Measurements from ENCODE around the gene TERT.

The TERT gene

DNA sequence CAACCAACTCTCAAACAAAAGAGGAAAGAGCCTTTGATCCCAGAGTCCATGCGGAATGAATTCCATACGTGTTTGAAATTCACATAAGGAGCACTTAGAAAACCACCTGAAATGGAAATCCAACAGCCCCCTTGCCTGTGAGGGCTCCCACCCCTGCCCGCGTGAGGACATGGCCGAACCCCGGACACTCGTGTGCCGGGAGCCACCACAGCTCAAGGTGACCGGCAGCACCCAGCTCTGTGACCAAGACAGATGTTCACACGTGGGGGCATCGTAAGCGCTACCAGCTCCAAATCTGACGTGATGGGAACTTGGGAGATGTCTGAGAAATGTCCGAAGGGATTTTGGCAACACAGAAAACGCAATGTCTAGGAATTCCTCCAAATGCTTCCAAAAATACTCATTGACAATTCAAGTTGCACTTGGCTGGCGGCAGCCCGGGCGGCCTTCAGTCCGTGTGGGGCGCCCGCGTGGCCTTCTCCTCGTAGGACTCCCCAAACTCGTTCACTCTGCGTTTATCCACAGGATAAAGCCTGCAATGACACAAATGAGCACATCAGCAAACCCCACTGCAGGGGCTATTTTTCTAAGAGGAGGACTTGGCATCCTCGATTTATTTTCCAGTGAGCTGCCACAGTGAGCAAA is 23.2 kb upstream of the TERT start:
- no peak overlapping the region for H3K4me3 Mint-ChIP-seq
- H3K4me1 Mint-ChIP-seq, result peaks cover 51% of the 10 kb centered on the region
- peaks cover 47% of the 10 kb centered on the region for H3K36me3 Mint-ChIP-seq
- H3K27me3 Mint-ChIP-seq, result no peaks in the 10 kb centered on the region
- DNase-seq, result peak; percentile 15
- no peaks in the 10 kb centered on the region for H3K9me3 Mint-ChIP-seq
- CTCF ChIA-PET, result no interaction called here
- peak overlapping the region; percentile 99 for H3K27ac Mint-ChIP-seq

DNA sequence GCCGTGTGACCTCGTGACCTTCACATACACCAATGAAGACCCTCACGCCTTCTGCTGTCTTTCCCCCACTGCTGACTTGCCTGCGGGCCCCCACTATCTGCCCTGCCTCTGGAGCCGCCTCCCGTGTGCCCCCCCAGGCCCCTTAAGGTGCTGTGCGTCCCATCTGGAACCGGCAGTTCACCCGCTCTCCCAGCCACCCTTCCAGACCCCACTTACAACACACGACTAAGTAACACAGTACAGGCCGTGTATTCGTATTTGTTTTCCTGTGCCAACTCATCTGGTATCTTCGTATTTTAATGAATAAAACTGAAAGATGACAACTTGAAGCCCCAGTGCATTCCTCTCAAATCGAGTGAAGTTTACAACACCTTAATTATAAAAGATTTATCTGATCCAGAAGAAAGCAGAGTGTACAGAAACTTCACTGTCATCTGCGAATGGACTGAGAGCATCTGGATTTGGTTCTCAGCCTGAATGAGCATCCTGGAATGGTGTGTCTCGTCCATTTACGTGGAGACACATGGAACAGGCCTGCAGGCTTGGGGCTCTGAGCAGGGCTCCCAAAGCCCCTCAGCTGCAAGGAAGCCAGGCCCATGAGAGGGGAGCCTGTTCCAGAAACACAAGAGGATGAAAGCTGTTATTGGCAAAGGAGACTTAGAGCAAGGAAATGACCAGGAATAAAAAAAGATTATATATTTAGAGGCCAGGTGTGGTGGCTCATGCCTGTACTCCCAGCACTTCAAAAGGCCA is 21.9 kb upstream of the TERT start:
- Mint-ChIP-seq H3K27me3 (no peaks in the 10 kb centered on the region), H3K4me3 (peak overlapping the region; percentile 70), H3K27ac (peak overlapping the region; percentile 99), H3K36me3 (peaks cover 49% of the 10 kb centered on the region), H3K4me1 (peaks cover 64% of the 10 kb centered on the region), H3K9me3 (peaks cover 3% of the 10 kb centered on the region)
- peak; percentile 16 for DNase-seq
- CTCF ChIA-PET, result interaction anchor here (0.5 to 1.4 kb wide), 5 partner anchors 27 to 382 kb away, joined by 3 to 6 read pairs (median 4); no protein-coding TSS in a partner anchor

- H3K4me3 Mint-ChIP-seq, result peak overlapping the region; percentile 70
- peaks cover 11% of the 10 kb centered on the region for H3K9me3 Mint-ChIP-seq
- H3K27ac Mint-ChIP-seq, result peak overlapping the region; percentile 99
- peak; percentile 87 for DNase-seq
- peaks cover 69% of the 10 kb centered on the region for H3K4me1 Mint-ChIP-seq
- peaks cover 49% of the 10 kb centered on the region for H3K36me3 Mint-ChIP-seq
- CTCF ChIA-PET, result interaction anchor here (0.8 to 1.4 kb wide), 4 partner anchors 28 to 329 kb away, joined by 4 to 6 read pairs (median 5); no protein-coding TSS in a partner anchor
- no peaks in the 10 kb centered on the region for H3K27me3 Mint-ChIP-seq
Observed at GRCh38 chr5:1315709-1316587, 21.1 kb upstream of the TERT start.

DNA sequence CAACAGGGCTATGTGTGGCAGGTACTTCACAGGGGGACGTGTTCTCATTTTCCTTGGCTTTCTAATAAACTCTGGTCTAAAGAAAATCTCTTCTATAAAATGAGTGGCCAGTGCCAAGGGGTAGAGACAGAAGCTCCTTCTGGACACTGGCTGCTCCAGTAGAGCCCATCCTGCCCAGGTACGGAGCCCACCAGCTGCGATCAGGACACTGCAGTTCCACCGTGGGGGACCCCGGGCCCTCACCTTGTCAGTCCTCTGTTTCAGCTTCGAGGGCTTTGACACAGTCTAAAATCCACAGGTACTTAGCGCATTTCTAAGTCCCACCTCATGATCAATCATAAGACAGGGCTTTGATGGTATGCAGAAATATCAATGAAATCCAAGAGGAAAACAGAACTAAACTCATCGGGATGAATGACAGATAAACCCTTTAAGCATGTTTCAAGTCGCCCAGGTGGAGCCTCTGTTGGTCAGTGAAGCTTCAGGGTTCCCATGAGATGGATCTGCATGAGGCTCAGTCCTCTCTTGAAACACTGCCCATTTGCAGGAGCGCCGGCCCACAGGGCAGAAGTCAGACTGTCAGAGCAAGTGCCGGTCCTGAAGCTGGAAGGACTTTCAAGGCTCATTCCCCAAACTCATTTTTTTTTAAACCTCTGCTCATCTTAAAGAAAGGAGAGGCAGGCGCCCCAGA is 20.3 kb upstream of the TERT start:
- Mint-ChIP-seq H3K9me3 (peaks cover 18% of the 10 kb centered on the region), H3K36me3 (peaks cover 49% of the 10 kb centered on the region), H3K4me3 (peak overlapping the region; percentile 70), H3K27ac (peak overlapping the region; percentile 99), H3K4me1 (peaks cover 72% of the 10 kb centered on the region), H3K27me3 (peaks cover 1% of the 10 kb centered on the region)
- DNase-seq, result peak; percentile 13
- CTCF ChIA-PET, result interaction anchor here (1.0 to 1.3 kb wide), 2 partner anchors 29 to 61 kb away, joined by 6 read pairs; no protein-coding TSS in a partner anchor

DNA sequence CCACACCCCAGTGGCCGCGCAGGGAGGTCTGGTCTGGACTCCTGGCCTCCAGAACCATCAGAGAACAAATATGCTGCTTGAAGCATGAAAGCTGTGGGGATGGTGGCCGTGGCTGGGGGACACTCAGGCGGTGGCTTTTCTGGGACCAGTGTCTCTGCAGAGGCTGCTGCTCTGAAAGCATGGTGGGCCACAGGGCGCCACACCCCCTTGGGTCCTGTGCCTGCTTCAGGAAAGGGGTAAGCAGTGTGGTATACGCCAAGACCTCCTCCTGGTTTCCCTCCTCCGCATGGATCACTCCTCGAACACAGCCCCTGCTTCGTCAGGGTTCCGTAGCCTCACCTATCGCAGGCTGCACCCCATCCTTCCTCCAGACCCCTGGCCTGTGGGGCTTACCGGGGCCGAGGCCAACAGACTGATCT is 19.7 kb upstream of the TERT start:
- DNase-seq, result peak; percentile 21
- CTCF ChIA-PET, result no interaction called here
- Mint-ChIP-seq H3K4me3 (no peak overlapping the region), H3K9me3 (peaks cover 22% of the 10 kb centered on the region), H3K4me1 (peaks cover 74% of the 10 kb centered on the region), H3K27me3 (peaks cover 6% of the 10 kb centered on the region), H3K36me3 (peaks cover 48% of the 10 kb centered on the region), H3K27ac (peak overlapping the region; percentile 99)

DNA sequence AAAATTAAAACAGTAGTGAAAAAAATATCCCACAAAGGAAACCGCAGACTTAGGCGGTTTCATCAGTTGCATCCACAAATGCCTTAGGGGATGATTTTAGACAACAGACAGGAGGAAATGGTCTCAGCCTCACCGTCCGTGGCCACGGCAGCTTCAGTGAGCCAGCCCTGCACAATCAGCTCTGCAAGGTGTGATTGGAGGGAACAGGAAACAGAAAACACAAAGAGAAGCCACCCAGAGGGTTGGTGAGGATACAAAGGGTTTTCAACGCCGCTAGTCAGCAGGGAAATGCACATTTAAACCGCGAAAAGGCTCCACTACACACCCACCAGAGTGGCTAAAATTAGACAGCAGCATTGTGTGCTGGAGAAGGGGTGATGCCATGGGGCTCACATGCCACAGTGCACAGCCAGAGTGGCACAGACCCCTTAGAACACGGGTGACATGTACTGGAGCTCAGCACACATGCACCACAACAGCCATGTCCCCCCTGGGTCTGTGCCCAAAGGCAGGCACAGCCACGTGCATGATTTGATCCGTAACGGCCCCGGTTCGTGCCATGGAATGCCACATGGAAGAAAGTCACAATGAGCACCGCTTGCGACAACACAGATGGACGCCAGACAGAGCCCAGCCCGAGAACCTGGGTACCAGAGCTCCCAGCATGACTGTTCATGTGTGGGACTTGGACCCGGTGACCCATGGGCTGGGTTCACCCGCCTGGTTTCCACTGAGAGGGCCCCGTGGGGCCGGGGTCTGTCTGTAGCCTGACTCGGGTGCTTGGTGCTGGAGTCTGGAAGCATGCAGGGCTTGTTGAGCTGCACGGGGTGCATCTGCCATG is 18.3 kb upstream of the TERT start:
- Mint-ChIP-seq H3K4me1 (peaks cover 82% of the 10 kb centered on the region), H3K4me3 (peak overlapping the region; percentile 47), H3K9me3 (peaks cover 22% of the 10 kb centered on the region), H3K36me3 (peaks cover 36% of the 10 kb centered on the region), H3K27me3 (peaks cover 6% of the 10 kb centered on the region), H3K27ac (peak overlapping the region; percentile 94)
- peak; percentile 74 for DNase-seq
- CTCF ChIA-PET, result interaction anchor here (1.1 to 1.3 kb wide), 2 partner anchors 19 to 67 kb away, joined by 3 to 4 read pairs; no protein-coding TSS in a partner anchor

DNA sequence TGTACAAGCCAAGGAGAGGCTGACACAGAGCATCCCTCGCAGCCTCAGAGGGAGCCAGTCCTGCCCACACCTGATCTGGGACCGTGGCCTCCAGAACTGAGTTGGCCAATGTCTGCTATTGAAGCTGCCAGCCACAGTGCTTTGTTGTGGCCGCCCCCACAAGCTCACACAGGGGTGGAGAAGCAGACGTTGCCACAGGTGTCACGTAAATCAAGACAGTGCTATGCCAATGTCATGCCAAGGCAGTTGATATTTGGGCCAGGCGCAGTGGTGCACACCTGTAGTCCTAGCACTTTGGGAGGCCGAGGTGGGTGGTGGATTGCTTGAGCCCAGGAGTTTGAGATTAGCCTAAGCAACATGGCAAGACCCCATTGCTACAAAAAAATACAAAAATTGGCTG is 17.3 kb upstream of the TERT start:
- Mint-ChIP-seq H3K4me3 (no peak overlapping the region), H3K27me3 (peaks cover 6% of the 10 kb centered on the region), H3K4me1 (peaks cover 75% of the 10 kb centered on the region), H3K27ac (peak overlapping the region; percentile 94), H3K9me3 (peaks cover 22% of the 10 kb centered on the region), H3K36me3 (peaks cover 26% of the 10 kb centered on the region)
- DNase-seq, result peak; percentile 60
- CTCF ChIA-PET, result no interaction called here

DNA sequence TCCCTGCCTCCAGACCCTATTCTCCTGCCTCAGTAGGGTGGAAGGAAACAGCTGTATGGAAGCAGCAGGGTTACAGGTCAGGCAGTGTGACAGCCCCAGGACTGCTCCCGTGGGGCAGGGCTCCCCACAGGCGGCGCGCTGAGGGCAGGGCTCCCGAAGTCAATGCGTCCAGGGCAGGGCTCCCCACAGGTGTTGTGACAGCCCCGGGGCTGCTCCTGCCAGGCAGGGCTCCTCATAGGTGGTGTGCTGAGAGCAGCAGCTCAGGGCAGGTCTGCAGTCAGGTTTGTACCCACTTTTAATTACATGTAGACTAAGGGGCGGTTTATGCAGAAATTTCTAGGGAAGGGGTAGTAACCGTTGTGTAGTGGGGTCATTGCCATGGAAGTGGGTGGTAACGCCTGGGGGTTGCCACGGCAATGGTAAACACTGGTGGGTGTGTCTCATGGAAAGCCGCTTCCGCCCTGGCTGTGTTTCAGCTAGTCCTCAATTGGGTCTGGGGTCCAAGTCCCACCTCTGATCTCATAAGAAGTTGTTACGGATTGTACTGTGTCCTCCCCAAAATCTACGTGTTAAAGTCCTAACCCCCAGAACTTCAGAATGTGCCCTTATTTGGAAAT is 16.7 kb upstream of the TERT start:
- peaks cover 22% of the 10 kb centered on the region for H3K9me3 Mint-ChIP-seq
- DNase-seq, result peak; percentile 17
- H3K36me3 Mint-ChIP-seq, result peaks cover 21% of the 10 kb centered on the region
- H3K4me1 Mint-ChIP-seq, result peaks cover 69% of the 10 kb centered on the region
- H3K27me3 Mint-ChIP-seq, result peaks cover 6% of the 10 kb centered on the region
- peak overlapping the region; percentile 94 for H3K27ac Mint-ChIP-seq
- H3K4me3 Mint-ChIP-seq, result no peak overlapping the region
- CTCF ChIA-PET, result interaction anchor here (1.3 kb wide), 1 partner anchor 144 kb away, joined by 4 read pairs; no protein-coding TSS in a partner anchor

GRCh38 chr5:1310118-1310517 is 15.2 kb upstream of the TERT start:
- peaks cover 6% of the 10 kb centered on the region for H3K27me3 Mint-ChIP-seq
- H3K9me3 Mint-ChIP-seq, result peaks cover 22% of the 10 kb centered on the region
- CTCF ChIA-PET, result interaction anchor here (1.3 kb wide), 1 partner anchor 142 kb away, joined by 4 read pairs; no protein-coding TSS in a partner anchor
- no peak overlapping the region for H3K4me3 Mint-ChIP-seq
- peak; percentile 3 for DNase-seq
- peak overlapping the region; percentile 31 for H3K27ac Mint-ChIP-seq
- peaks cover 17% of the 10 kb centered on the region for H3K36me3 Mint-ChIP-seq
- peaks cover 54% of the 10 kb centered on the region for H3K4me1 Mint-ChIP-seq

- Mint-ChIP-seq H3K36me3 (peaks cover 2% of the 10 kb centered on the region), H3K4me3 (no peak overlapping the region), H3K27me3 (peaks cover 38% of the 10 kb centered on the region), H3K4me1 (peaks cover 8% of the 10 kb centered on the region), H3K27ac (no peak overlapping the region), H3K9me3 (peaks cover 2% of the 10 kb centered on the region)
- CTCF ChIA-PET, result no interaction called here
- DNase-seq, result no peak
Observed at GRCh38 chr5:1304033-1304432, 9.2 kb upstream of the TERT start.

DNA sequence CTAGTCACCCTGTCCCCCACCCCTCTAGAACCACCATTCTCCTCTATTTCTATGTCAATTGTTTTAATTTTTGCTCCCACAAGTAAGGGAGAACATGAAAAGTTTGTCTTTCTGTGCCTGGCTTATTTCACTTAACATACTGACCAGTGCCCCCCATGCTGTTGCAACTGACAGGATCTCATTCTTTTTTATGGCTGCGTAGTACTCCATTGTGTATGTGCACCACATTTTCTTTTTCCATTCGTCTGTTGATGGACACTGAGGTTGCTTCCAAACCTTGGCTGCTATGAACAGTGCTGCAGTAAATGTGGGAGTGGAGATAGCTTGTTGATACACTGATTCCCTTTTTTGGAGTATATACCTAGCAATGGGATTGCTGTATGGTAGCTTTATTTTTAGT is 7.4 kb upstream of the TERT start:
- peaks cover 42% of the 10 kb centered on the region for H3K27me3 Mint-ChIP-seq
- no peak overlapping the region for H3K4me3 Mint-ChIP-seq
- peaks cover 2% of the 10 kb centered on the region for H3K36me3 Mint-ChIP-seq
- no peaks in the 10 kb centered on the region for H3K4me1 Mint-ChIP-seq
- DNase-seq, result no peak
- no peak overlapping the region for H3K27ac Mint-ChIP-seq
- peaks cover 2% of the 10 kb centered on the region for H3K9me3 Mint-ChIP-seq
- CTCF ChIA-PET, result no interaction called here

DNA sequence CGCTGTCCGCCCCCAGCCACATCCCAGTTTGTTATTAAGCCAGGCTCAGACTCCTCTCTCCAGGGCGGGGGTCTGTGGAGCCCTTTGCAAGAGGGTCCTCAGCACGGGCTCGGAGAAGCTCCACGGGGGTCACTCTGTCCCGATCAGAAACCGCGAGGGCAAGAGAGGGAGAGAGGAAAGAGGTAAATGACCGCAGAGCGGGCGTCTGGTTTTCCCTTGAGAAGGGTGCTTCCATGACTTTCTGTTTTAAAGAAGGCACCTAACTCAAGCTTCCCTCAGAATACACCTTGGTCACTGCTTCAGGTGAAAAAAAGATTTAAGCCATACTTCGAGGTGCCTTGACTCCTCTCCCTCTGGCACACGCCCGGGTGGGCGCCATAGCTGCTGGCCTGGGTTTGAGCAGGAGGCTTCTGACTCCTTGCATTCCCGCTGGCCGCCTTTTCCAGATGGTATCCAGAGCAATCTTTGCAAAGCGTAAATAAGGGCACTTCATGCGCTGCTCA is 5.8 kb upstream of the TERT start:
- H3K27ac Mint-ChIP-seq, result no peak overlapping the region
- DNase-seq, result peak; percentile 12
- peaks cover 2% of the 10 kb centered on the region for H3K9me3 Mint-ChIP-seq
- H3K4me1 Mint-ChIP-seq, result peaks cover 6% of the 10 kb centered on the region
- peaks cover 47% of the 10 kb centered on the region for H3K27me3 Mint-ChIP-seq
- CTCF ChIA-PET, result no interaction called here
- H3K36me3 Mint-ChIP-seq, result peaks cover 2% of the 10 kb centered on the region
- no peak overlapping the region for H3K4me3 Mint-ChIP-seq
